Neural progenitor cell (in vitro differentiated cells): ENCODE results near the gene LPIN1. TPM values are rescaled to one million over a fixed set of nuclear protein-coding genes. Genes with fewer than 3 reads are reported as not detected.

Experiments
- DNase-seq: peaks from one replicate; pipeline ENCODE4 v3.0.0-alpha.2; 2016; ENCODE audit warnings: low spot score
- H2AFZ ChIP-seq: fragments of 200-600 bp; sonication (generic); replicated peaks from 2 replicates; pipeline ENCODE4 v1.6.1; 2016; ENCODE audit warnings: antibody characterized with exemption
- H3F3A ChIP-seq: fragments of 200-600 bp; sonication (generic); 2 replicates; pipeline ENCODE4 v1.6.1; 2016; ENCODE audit warnings: antibody characterized with exemption, low read depth
- H3K27ac ChIP-seq: fragments of 200-600 bp; sonication (generic); 2 replicates; pipeline ENCODE4 v1.5.1; 2016; ENCODE audit warnings: mild to moderate bottlenecking
- H3K27me3 ChIP-seq: fragments of 200-600 bp; sonication (generic); 2 replicates; pipeline ENCODE4 v1.6.1; 2016; ENCODE audit warnings: mild to moderate bottlenecking, moderate library complexity
- H3K36me3 ChIP-seq: fragments of 200-600 bp; sonication (generic); 2 replicates; pipeline ENCODE4 v1.5.1; 2016
- H3K4me1 ChIP-seq: fragments of 200-600 bp; sonication (generic); 2 replicates; pipeline ENCODE4 v1.6.1; 2016; ENCODE audit warnings: mixed run types
- H3K4me2 ChIP-seq: fragments of 200-600 bp; sonication (generic); 2 replicates; pipeline ENCODE4 v1.6.1; 2016
- H3K4me3 ChIP-seq: fragments of 200-600 bp; sonication (generic); 2 replicates; pipeline ENCODE4 v1.5.1; 2016
- H3K79me2 ChIP-seq: fragments of 200-600 bp; sonication (generic); 2 replicates; pipeline ENCODE4 v1.6.1; 2016; ENCODE audit warnings: low read depth
- H3K9ac ChIP-seq: fragments of 200-600 bp; sonication (generic); 2 replicates; pipeline ENCODE4 v1.6.1; 2016
- H3K9me3 ChIP-seq: fragments of 200-600 bp; sonication (generic); 2 replicates; pipeline ENCODE4 v1.5.1; 2016; ENCODE audit warnings: low read depth
- H4K20me1 ChIP-seq: fragments of 200-600 bp; sonication (generic); 2 replicates; pipeline ENCODE4 v1.6.1; 2016; ENCODE audit warnings: low read depth
- H3K27ac Mint-ChIP-seq: 3 replicates; pipeline ENCODE4 v1.8.0; 2021; ENCODE audit warnings: mixed read lengths
- H3K27me3 Mint-ChIP-seq: 2 replicates; pipeline ENCODE4 v1.8.0; 2022; ENCODE audit warnings: low read depth, mild to moderate bottlenecking, inconsistent platforms, moderate library complexity, mixed read lengths; ENCODE audit not compliant: insufficient read depth
- H3K36me3 Mint-ChIP-seq: 3 replicates; pipeline ENCODE4 v1.8.0; 2021; ENCODE audit warnings: mixed read lengths
- H3K4me1 Mint-ChIP-seq: 3 replicates; pipeline ENCODE4 v1.8.0; 2021; ENCODE audit warnings: mixed read lengths
- H3K4me3 Mint-ChIP-seq: 3 replicates; pipeline ENCODE4 v1.8.0; 2021; ENCODE audit warnings: mild to moderate bottlenecking, moderate library complexity, mixed read lengths
- H3K9me3 Mint-ChIP-seq: 3 replicates; pipeline ENCODE4 v1.8.0; 2020; ENCODE audit warnings: mixed read lengths
- CTCF ChIP-seq: fragments of 200-600 bp; sonication (generic); IDR thresholded peaks from 2 replicates; pipeline ENCODE4 v1.5.1; 2017; ENCODE audit warnings: antibody characterized with exemption, mild to moderate bottlenecking
- EZH2 ChIP-seq: fragments of 200-600 bp; sonication (generic); IDR thresholded peaks from 2 replicates; pipeline ENCODE4 v1.6.1; 2017; ENCODE audit warnings: antibody characterized with exemption, mild to moderate bottlenecking, moderate library complexity
- EZH2phosphoT487 ChIP-seq: fragments of 200-600 bp; sonication (generic); IDR thresholded peaks from 2 replicates; pipeline ENCODE4 v1.6.1; 2017; ENCODE audit warnings: antibody characterized with exemption
- total RNA-seq: library from RNA; depleted of rRNA; stranded (reverse); fragments of >200 nt; gene quantifications from 2 replicates; pipeline ENCODE4 v1.2.3, GENCODE V29; 2015; ENCODE audit warnings: low replicate concordance

The LPIN1 gene
- total RNA-seq, 1 donor from 2014 or later, result 18.0 TPM

- H3K27me3 ChIP-seq, result no peaks in the 10 kb centered on the region
- no peak overlapping the region for H3K9ac ChIP-seq
- H3K9me3 ChIP-seq, result no peaks in the 10 kb centered on the region
- Mint-ChIP-seq H3K4me1 (peaks cover 15% of the 10 kb centered on the region), H3K27ac (no peak overlapping the region), H3K27me3 (peaks cover 2% of the 10 kb centered on the region), H3K4me3 (no peak overlapping the region), H3K9me3 (peaks cover 9% of the 10 kb centered on the region), H3K36me3 (peaks cover 2% of the 10 kb centered on the region)
- no peak overlapping the region for H3K27ac ChIP-seq
- DNase-seq, result no peak
- H3K4me1 ChIP-seq, result peaks cover 18% of the 10 kb centered on the region
- no peaks in the 10 kb centered on the region for H3K79me2 ChIP-seq
- no peak overlapping the region for H3K4me3 ChIP-seq
- no peaks in the 10 kb centered on the region for H3K36me3 ChIP-seq
- no peak for TF ChIP-seq EZH2phosphoT487
- TF ChIP-seq EZH2, result no peak
- TF ChIP-seq CTCF, result no peak
- H3F3A ChIP-seq, result peaks cover 4% of the 10 kb centered on the region
- no peaks in the 10 kb centered on the region for H4K20me1 ChIP-seq
- H3K4me2 ChIP-seq, result no peak overlapping the region
- no peak overlapping the region for H2AFZ ChIP-seq
These were observed 89.0 kb downstream of the LPIN1 start for GRCh38 chr2:11835403-11835802.

GRCh38 chr2:11836647-11837219, 90.3 kb downstream of the LPIN1 start:
- Histone ChIP-seq H3K4me3 (no peak overlapping the region), H3K4me2 (no peak overlapping the region), H3K27ac (no peak overlapping the region), H3K79me2 (no peaks in the 10 kb centered on the region), H3K36me3 (no peaks in the 10 kb centered on the region), H4K20me1 (no peaks in the 10 kb centered on the region), H3F3A (no peaks in the 10 kb centered on the region), H3K9me3 (no peaks in the 10 kb centered on the region), H3K4me1 (peaks cover 15% of the 10 kb centered on the region), H3K9ac (no peak overlapping the region), H3K27me3 (no peaks in the 10 kb centered on the region), H2AFZ (no peak overlapping the region)
- Mint-ChIP-seq H3K4me1 (peaks cover 6% of the 10 kb centered on the region), H3K36me3 (peaks cover 2% of the 10 kb centered on the region), H3K27me3 (peaks cover 2% of the 10 kb centered on the region), H3K9me3 (peaks cover 9% of the 10 kb centered on the region), H3K27ac (no peak overlapping the region), H3K4me3 (no peak overlapping the region)
- DNase-seq, result no peak
- TF ChIP-seq CTCF (no peak), EZH2 (no peak), EZH2phosphoT487 (no peak)

GRCh38 chr2:11837875-11838734, 91.7 kb downstream of the LPIN1 start:
- H3K9me3 ChIP-seq, result no peaks in the 10 kb centered on the region
- H3K27me3 Mint-ChIP-seq, result peaks cover 2% of the 10 kb centered on the region
- no peaks in the 10 kb centered on the region for H3K79me2 ChIP-seq
- no peaks in the 10 kb centered on the region for H3K27me3 ChIP-seq
- no peak overlapping the region for H3K4me3 Mint-ChIP-seq
- no peaks in the 10 kb centered on the region for H4K20me1 ChIP-seq
- H3K4me1 ChIP-seq, result peaks cover 15% of the 10 kb centered on the region
- peaks cover 2% of the 10 kb centered on the region for H3K36me3 Mint-ChIP-seq
- no peak overlapping the region for H3K9ac ChIP-seq
- no peaks in the 10 kb centered on the region for H3K36me3 ChIP-seq
- TF ChIP-seq EZH2phosphoT487 (no peak), EZH2 (no peak), CTCF (no peak)
- peaks cover 9% of the 10 kb centered on the region for H3K9me3 Mint-ChIP-seq
- H3K27ac Mint-ChIP-seq, result no peak overlapping the region
- H2AFZ ChIP-seq, result no peak overlapping the region
- H3F3A ChIP-seq, result no peaks in the 10 kb centered on the region
- H3K4me1 Mint-ChIP-seq, result peaks cover 5% of the 10 kb centered on the region
- H3K4me2 ChIP-seq, result no peak overlapping the region
- no peak overlapping the region for H3K27ac ChIP-seq
- no peak overlapping the region for H3K4me3 ChIP-seq
- DNase-seq, result no peak
